Activated CD8-positive, alpha-beta T cell treated with anti-CD3 and anti-CD28 coated beads for 36 hours (primary cell): Measurements from ENCODE around the gene ZNF561. TPM values are rescaled to one million over a fixed set of nuclear protein-coding genes. Genes with fewer than 3 reads are reported as not detected.
A peak's percentile ranks its signal among the peaks of the same experiment; 100 is the strongest.

Source experiments
- ATAC-seq: fragments of 200-7000 bp; cut with Tn5 transposase; one replicate; pipeline ENCODE4 v1.10.0; 2021; ENCODE audit warnings: mild to moderate bottlenecking, moderate library complexity
- CTCF ChIA-PET: fragments of 350-600 bp; sonication (Branson Sonifier 250); formaldehyde crosslinking; loops from one replicate; lab custom pipeline; 2021; ENCODE audit warnings: antibody characterized with exemption; lab: Charles Lee
- POLR2A ChIA-PET: fragments of 350-600 bp; sonication (Branson Sonifier 250); formaldehyde crosslinking; loops from one replicate; lab custom pipeline; 2021; ENCODE audit warnings: antibody characterized with exemption; lab: Charles Lee
- DNase-seq: peaks from one replicate; pipeline ENCODE4 v3.0.0-alpha.2; 2020
- H3K27ac Mint-ChIP-seq: one replicate; pipeline ENCODE4 v1.8.0; 2021; ENCODE audit warnings: mild to moderate bottlenecking, mixed read lengths
- H3K27me3 Mint-ChIP-seq: one replicate; pipeline ENCODE4 v1.8.0; 2021; ENCODE audit warnings: mixed read lengths
- H3K36me3 Mint-ChIP-seq: one replicate; pipeline ENCODE4 v1.8.0; 2021; ENCODE audit warnings: low read depth, mixed read lengths
- H3K4me1 Mint-ChIP-seq: one replicate; pipeline ENCODE4 v1.8.0; 2021; ENCODE audit warnings: low read depth, mixed read lengths
- H3K4me3 Mint-ChIP-seq: one replicate; pipeline ENCODE4 v1.8.0; 2021; ENCODE audit warnings: mild to moderate bottlenecking, moderate library complexity, mixed read lengths
- H3K9me3 Mint-ChIP-seq: one replicate; pipeline ENCODE4 v1.8.0; 2021; ENCODE audit warnings: mixed read lengths
- CTCF ChIP-seq: fragments of 200-600 bp; IDR thresholded peaks from one replicate; pipeline ENCODE4 v1.8.0; 2022; ENCODE audit warnings: antibody characterized with exemption, mild to moderate bottlenecking
- intact Hi-C: fragments of 100-400 bp; cut with micrococcal nuclease; formaldehyde crosslinking; loops from one replicate; pipeline ENCODE4 v1.10.0; 2022
- total RNA-seq, 2 experiments: library from RNA; stranded (reverse); gene quantifications; one replicate each; pipeline ENCODE4 v1.2.3, GENCODE V29; 2021

ZNF561 gene
- total RNA-seq, 2 experiments from 2014 or later, result 23.1 to 24.2 TPM

- H3K9me3 Mint-ChIP-seq, result peaks cover 7% of the 10 kb centered on the region
- H3K4me3 Mint-ChIP-seq, result no peak overlapping the region
- DNase-seq, result no peak
- ChIA-PET POLR2A (interaction anchor here (1.2 kb wide), 1 partner anchor 32 kb away, joined by 3 read pairs; no protein-coding TSS in a partner anchor), CTCF (interaction anchor here (1.2 kb wide), 1 partner anchor 10 kb away, joined by 3 read pairs; no protein-coding TSS in a partner anchor)
- H3K27ac Mint-ChIP-seq, result no peak overlapping the region
- peaks cover 22% of the 10 kb centered on the region for H3K36me3 Mint-ChIP-seq
- TF ChIP-seq CTCF, result no peak
- no peaks in the 10 kb centered on the region for H3K4me1 Mint-ChIP-seq
- no peak for ATAC-seq
- intact Hi-C loops, result no loop called here
- no peaks in the 10 kb centered on the region for H3K27me3 Mint-ChIP-seq
These were observed 15.0 kb upstream of the ZNF561 start for GRCh38 chr19:9636018-9636417.

- ATAC-seq (no peak), DNase-seq (no peak)
- H3K9me3 Mint-ChIP-seq, result no peaks in the 10 kb centered on the region
- ChIA-PET POLR2A (no interaction called here), CTCF (interaction anchor here (0.8 to 2.4 kb wide), 4 partner anchors 141 to 168 kb away, joined by 3 to 12 read pairs (median 6); partner anchors contain the start of gene ZNF846)
- peaks cover 9% of the 10 kb centered on the region for H3K36me3 Mint-ChIP-seq
- no peak overlapping the region for H3K27ac Mint-ChIP-seq
- intact Hi-C loops, result no loop called here
- peaks cover 6% of the 10 kb centered on the region for H3K4me1 Mint-ChIP-seq
- TF ChIP-seq CTCF, result no peak
- H3K27me3 Mint-ChIP-seq, result no peaks in the 10 kb centered on the region
- H3K4me3 Mint-ChIP-seq, result no peak overlapping the region
These were observed 6.8 kb upstream of the ZNF561 start for GRCh38 chr19:9627856-9628255.

GRCh38 chr19:9622531-9622930 lies 1.5 kb upstream of the ZNF561 start:
- no peak for ATAC-seq
- intact Hi-C loops, result no loop called here
- POLR2A ChIA-PET, result interaction anchor here (1.0 to 1.4 kb wide), 2 partner anchors 25 to 173 kb away, joined by 3 to 5 read pairs; no protein-coding TSS in a partner anchor
- Mint-ChIP-seq H3K4me1 (peaks cover 18% of the 10 kb centered on the region), H3K27me3 (no peaks in the 10 kb centered on the region), H3K4me3 (peak overlapping the region; percentile 51), H3K27ac (peak overlapping the region; percentile 46), H3K36me3 (peaks cover 26% of the 10 kb centered on the region), H3K9me3 (peaks cover 4% of the 10 kb centered on the region)
- DNase-seq, result no peak
- CTCF ChIA-PET, result interaction anchor here (1.4 to 2.0 kb wide), 2 partner anchors 171 to 173 kb away, joined by 4 to 9 read pairs; no protein-coding TSS in a partner anchor
- TF ChIP-seq CTCF, result no peak

GRCh38 chr19:9620842-9621155 lies 233 bp downstream of the ZNF561 start:
- Mint-ChIP-seq H3K4me1 (peaks cover 16% of the 10 kb centered on the region), H3K36me3 (peaks cover 37% of the 10 kb centered on the region), H3K9me3 (peaks cover 4% of the 10 kb centered on the region), H3K27ac (peak overlapping the region; percentile 99), H3K27me3 (no peaks in the 10 kb centered on the region), H3K4me3 (peak overlapping the region; percentile 98)
- no peak for TF ChIP-seq CTCF
- CTCF ChIA-PET, result no interaction called here
- POLR2A ChIA-PET, result interaction anchor here (1.2 kb wide), 1 partner anchor 24 kb away, joined by 3 read pairs; no protein-coding TSS in a partner anchor
- no peak for ATAC-seq
- DNase-seq, result no peak
- intact Hi-C loops, result no loop called here

- Mint-ChIP-seq H3K4me3 (no peak overlapping the region), H3K27ac (no peak overlapping the region), H3K27me3 (no peaks in the 10 kb centered on the region), H3K9me3 (peaks cover 13% of the 10 kb centered on the region), H3K4me1 (peaks cover 3% of the 10 kb centered on the region), H3K36me3 (peaks cover 74% of the 10 kb centered on the region)
- CTCF ChIA-PET, result interaction anchor here (1.3 kb wide), 1 partner anchor 180 kb away, joined by 3 read pairs; no protein-coding TSS in a partner anchor
- POLR2A ChIA-PET, result interaction anchor here (1.1 kb wide), 1 partner anchor 31 kb away, joined by 3 read pairs; the partner anchor contains the start of gene ZNF121
- no peak for DNase-seq
- no peak for TF ChIP-seq CTCF
- intact Hi-C loops, result no loop called here
- ATAC-seq, result no peak
These were observed 5.2 kb downstream of the ZNF561 start for GRCh38 chr19:9615844-9616243.
